Ishikawa (cell line): ENCODE results near the gene TMEM120B.

Source experiments
- EGR1 ChIP-seq: IDR thresholded peaks from 2 replicates; pipeline ENCODE4 v1.6.1; 2012
- EP300 ChIP-seq: IDR thresholded peaks from 2 replicates; pipeline ENCODE4 v1.6.1; 2012; ENCODE audit warnings: borderline replicate concordance
- FOXM1 ChIP-seq: IDR thresholded peaks from 2 replicates; pipeline ENCODE4 v1.6.1; 2012; ENCODE audit warnings: low read depth, borderline replicate concordance
- MAX ChIP-seq: IDR thresholded peaks from 2 replicates; pipeline ENCODE4 v1.6.1; 2012
- RAD21 ChIP-seq: IDR thresholded peaks from 2 replicates; pipeline ENCODE4 v1.6.1; 2012; ENCODE audit warnings: low read depth
- REST ChIP-seq: IDR thresholded peaks from 2 replicates; pipeline ENCODE4 v1.6.1; 2012; ENCODE audit warnings: low read depth, mild to moderate bottlenecking
- TAF1 ChIP-seq: IDR thresholded peaks from 2 replicates; pipeline ENCODE4 v1.6.1; 2012; ENCODE audit warnings: low read depth, mild to moderate bottlenecking
- YY1 ChIP-seq: IDR thresholded peaks from 2 replicates; pipeline ENCODE4 v1.6.1; 2012; ENCODE audit warnings: low read depth
- ZBTB7A ChIP-seq: IDR thresholded peaks from 2 replicates; pipeline ENCODE4 v1.6.1; 2012; ENCODE audit warnings: low read depth

- TF ChIP-seq ZBTB7A: peak; percentile 54; the same call in 1 of the 2 replicates
- TF ChIP-seq TAF1: peak; percentile 79; the same call in 1 of the 2 replicates
- TF ChIP-seq FOXM1: no peak
- peak; percentile 88 for TF ChIP-seq YY1
- peak; percentile 37; the same call in 1 of the 2 replicates for TF ChIP-seq EGR1
- TF ChIP-seq MAX: no peak
- no peak for TF ChIP-seq REST
- TF ChIP-seq EP300: 0 out of 2 replicates have a peak, but pooled peaks have one; percentile 22
- TF ChIP-seq RAD21: no peak
Measured at GRCh38 chr12:121800694-121801594, 88.4 kb downstream of the TMEM120B start.
